ENCODE data around the gene BMP8B.
A peak's percentile ranks its signal among the peaks of the same experiment; 100 is the strongest.

BMP8B gene

DNA sequence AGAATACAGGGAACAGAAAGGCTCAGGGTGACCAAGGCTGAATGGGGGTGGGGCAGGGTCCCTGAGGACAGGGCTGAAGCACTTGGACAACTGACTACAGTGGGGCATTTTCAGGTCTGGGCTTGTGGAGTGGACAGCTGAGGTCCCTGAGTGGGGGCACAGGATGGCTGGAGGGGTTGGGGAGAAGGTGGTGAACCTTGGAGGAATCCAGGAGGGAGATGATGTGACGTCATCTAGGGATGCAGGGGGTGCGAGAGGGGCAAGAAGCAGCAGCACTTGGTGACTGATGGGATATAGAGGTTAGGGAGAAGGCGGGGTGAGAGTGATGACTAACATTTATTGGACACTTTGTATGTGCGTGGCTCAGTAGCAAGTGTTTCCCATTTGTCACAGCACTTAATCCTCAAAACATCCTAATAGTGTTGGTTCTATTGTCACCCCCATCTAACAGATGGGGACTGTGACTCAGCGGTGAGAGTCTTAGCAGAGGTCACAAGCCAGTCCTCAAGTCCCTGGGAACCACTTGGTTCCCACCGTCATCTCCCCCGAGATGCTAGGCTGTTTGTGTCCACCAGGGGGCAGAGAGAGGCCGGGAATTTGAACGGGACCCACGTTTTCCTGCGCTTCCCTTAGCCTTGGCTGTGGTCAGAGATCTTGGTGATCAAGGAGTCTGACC, 27.9 kb upstream of the BMP8B start (continued):
- TF ChIP-seq, protein P1, sequence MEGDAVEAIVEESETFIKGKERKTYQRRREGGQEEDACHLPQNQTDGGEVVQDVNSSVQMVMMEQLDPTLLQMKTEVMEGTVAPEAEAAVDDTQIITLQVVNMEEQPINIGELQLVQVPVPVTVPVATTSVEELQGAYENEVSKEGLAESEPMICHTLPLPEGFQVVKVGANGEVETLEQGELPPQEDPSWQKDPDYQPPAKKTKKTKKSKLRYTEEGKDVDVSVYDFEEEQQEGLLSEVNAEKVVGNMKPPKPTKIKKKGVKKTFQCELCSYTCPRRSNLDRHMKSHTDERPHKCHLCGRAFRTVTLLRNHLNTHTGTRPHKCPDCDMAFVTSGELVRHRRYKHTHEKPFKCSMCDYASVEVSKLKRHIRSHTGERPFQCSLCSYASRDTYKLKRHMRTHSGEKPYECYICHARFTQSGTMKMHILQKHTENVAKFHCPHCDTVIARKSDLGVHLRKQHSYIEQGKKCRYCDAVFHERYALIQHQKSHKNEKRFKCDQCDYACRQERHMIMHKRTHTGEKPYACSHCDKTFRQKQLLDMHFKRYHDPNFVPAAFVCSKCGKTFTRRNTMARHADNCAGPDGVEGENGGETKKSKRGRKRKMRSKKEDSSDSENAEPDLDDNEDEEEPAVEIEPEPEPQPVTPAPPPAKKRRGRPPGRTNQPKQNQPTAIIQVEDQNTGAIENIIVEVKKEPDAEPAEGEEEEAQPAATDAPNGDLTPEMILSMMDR (tag by site-specific recombination; IDR thresholded peaks at IDR 0.05), result peak; percentile 76
- TF ChIP-seq, protein P2, sequence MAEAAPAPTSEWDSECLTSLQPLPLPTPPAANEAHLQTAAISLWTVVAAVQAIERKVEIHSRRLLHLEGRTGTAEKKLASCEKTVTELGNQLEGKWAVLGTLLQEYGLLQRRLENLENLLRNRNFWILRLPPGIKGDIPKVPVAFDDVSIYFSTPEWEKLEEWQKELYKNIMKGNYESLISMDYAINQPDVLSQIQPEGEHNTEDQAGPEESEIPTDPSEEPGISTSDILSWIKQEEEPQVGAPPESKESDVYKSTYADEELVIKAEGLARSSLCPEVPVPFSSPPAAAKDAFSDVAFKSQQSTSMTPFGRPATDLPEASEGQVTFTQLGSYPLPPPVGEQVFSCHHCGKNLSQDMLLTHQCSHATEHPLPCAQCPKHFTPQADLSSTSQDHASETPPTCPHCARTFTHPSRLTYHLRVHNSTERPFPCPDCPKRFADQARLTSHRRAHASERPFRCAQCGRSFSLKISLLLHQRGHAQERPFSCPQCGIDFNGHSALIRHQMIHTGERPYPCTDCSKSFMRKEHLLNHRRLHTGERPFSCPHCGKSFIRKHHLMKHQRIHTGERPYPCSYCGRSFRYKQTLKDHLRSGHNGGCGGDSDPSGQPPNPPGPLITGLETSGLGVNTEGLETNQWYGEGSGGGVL (tag by site-specific recombination; IDR thresholded peaks at IDR 0.05), result peak; percentile 69
- TF ChIP-seq SP2 (tag by site-specific recombination; IDR thresholded peaks at IDR 0.05), result peak; percentile 32; the same call in 1 of the 2 replicates
- no peak for TF ChIP-seq FEZF1 (tag by site-specific recombination; IDR thresholded peaks at IDR 0.05)
- TF ChIP-seq MEIS1 (CRISPR knock-in tag; IDR thresholded peaks at IDR 0.05; ENCODE audit: borderline replicate concordance), result no peak
- TF ChIP-seq, protein P3, sequence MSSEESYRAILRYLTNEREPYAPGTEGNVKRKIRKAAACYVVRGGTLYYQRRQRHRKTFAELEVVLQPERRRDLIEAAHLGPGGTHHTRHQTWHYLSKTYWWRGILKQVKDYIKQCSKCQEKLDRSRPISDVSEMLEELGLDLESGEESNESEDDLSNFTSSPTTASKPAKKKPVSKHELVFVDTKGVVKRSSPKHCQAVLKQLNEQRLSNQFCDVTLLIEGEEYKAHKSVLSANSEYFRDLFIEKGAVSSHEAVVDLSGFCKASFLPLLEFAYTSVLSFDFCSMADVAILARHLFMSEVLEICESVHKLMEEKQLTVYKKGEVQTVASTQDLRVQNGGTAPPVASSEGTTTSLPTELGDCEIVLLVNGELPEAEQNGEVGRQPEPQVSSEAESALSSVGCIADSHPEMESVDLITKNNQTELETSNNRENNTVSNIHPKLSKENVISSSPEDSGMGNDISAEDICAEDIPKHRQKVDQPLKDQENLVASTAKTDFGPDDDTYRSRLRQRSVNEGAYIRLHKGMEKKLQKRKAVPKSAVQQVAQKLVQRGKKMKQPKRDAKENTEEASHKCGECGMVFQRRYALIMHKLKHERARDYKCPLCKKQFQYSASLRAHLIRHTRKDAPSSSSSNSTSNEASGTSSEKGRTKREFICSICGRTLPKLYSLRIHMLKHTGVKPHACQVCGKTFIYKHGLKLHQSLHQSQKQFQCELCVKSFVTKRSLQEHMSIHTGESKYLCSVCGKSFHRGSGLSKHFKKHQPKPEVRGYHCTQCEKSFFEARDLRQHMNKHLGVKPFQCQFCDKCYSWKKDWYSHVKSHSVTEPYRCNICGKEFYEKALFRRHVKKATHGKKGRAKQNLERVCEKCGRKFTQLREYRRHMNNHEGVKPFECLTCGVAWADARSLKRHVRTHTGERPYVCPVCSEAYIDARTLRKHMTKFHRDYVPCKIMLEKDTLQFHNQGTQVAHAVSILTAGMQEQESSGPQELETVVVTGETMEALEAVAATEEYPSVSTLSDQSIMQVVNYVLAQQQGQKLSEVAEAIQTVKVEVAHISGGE (tag by site-specific recombination; conservative IDR thresholded peaks at IDR 0.05; ENCODE audit: low read depth), result no peak
- TF ChIP-seq, protein P4, sequence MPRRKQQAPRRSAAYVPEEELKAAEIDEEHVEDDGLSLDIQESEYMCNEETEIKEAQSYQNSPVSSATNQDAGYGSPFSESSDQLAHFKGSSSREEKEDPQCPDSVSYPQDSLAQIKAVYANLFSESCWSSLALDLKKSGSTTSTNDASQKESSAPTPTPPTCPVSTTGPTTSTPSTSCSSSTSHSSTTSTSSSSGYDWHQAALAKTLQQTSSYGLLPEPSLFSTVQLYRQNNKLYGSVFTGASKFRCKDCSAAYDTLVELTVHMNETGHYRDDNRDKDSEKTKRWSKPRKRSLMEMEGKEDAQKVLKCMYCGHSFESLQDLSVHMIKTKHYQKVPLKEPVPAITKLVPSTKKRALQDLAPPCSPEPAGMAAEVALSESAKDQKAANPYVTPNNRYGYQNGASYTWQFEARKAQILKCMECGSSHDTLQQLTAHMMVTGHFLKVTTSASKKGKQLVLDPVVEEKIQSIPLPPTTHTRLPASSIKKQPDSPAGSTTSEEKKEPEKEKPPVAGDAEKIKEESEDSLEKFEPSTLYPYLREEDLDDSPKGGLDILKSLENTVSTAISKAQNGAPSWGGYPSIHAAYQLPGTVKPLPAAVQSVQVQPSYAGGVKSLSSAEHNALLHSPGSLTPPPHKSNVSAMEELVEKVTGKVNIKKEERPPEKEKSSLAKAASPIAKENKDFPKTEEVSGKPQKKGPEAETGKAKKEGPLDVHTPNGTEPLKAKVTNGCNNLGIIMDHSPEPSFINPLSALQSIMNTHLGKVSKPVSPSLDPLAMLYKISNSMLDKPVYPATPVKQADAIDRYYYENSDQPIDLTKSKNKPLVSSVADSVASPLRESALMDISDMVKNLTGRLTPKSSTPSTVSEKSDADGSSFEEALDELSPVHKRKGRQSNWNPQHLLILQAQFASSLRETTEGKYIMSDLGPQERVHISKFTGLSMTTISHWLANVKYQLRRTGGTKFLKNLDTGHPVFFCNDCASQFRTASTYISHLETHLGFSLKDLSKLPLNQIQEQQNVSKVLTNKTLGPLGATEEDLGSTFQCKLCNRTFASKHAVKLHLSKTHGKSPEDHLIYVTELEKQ (tag by site-specific recombination; IDR thresholded peaks at IDR 0.05; ENCODE audit: borderline replicate concordance), result no peak
- TF ChIP-seq ZNF529 (tag by site-specific recombination; IDR thresholded peaks at IDR 0.05; ENCODE audit: insufficient replicate concordance), result no peak
- TF ChIP-seq, protein P5, sequence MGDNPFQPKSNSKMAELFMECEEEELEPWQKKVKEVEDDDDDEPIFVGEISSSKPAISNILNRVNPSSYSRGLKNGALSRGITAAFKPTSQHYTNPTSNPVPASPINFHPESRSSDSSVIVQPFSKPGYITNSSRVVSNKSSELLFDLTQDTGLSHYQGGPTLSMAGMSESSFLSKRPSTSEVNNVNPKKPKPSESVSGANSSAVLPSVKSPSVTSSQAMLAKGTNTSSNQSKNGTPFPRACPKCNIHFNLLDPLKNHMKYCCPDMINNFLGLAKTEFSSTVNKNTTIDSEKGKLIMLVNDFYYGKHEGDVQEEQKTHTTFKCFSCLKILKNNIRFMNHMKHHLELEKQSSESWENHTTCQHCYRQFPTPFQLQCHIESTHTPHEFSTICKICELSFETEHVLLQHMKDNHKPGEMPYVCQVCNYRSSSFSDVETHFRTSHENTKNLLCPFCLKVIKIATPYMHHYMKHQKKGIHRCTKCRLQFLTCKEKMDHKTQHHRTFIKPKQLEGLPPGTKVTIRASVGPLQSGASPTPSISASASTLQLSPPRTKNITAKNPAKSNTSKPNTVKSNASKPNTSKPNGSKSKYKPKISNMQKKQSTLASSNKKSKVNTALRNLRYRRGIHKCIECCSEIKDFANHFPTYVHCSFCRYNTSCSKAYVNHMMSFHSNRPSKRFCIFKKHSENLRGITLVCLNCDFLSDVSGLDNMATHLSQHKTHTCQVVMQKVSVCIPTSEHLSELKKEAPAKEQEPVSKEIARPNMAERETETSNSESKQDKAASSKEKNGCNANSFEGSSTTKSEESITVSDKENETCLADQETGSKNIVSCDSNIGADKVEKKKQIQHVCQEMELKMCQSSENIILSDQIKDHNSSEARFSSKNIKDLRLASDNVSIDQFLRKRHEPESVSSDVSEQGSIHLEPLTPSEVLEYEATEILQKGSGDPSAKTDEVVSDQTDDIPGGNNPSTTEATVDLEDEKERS (tag by site-specific recombination; IDR thresholded peaks at IDR 0.05), result no peak
- TF ChIP-seq, protein P6, sequence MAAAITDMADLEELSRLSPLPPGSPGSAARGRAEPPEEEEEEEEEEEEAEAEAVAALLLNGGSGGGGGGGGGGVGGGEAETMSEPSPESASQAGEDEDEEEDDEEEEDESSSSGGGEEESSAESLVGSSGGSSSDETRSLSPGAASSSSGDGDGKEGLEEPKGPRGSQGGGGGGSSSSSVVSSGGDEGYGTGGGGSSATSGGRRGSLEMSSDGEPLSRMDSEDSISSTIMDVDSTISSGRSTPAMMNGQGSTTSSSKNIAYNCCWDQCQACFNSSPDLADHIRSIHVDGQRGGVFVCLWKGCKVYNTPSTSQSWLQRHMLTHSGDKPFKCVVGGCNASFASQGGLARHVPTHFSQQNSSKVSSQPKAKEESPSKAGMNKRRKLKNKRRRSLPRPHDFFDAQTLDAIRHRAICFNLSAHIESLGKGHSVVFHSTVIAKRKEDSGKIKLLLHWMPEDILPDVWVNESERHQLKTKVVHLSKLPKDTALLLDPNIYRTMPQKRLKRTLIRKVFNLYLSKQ (tag by site-specific recombination; IDR thresholded peaks at IDR 0.05; ENCODE audit: borderline replicate concordance), result no peak
- TF ChIP-seq ZNF202 (tag by site-specific recombination; IDR thresholded peaks at IDR 0.05; ENCODE audit: borderline replicate concordance), result no peak
- TF ChIP-seq MZF1 (tag by site-specific recombination; IDR thresholded peaks at IDR 0.05; ENCODE audit: borderline replicate concordance), result no peak
- no peak for TF ChIP-seq ZNF341 (tag by site-specific recombination; IDR thresholded peaks at IDR 0.05; ENCODE audit: low read depth)
- TF ChIP-seq ZFP69B (tag by site-specific recombination; IDR thresholded peaks at IDR 0.05), result peak; percentile 57; the same call in 1 of the 2 replicates
- TF ChIP-seq KLF16 (tag by site-specific recombination; IDR thresholded peaks at IDR 0.05), result no peak
- TF ChIP-seq ZNF658 (tag by site-specific recombination; IDR thresholded peaks at IDR 0.05), result no peak
- no peak for TF ChIP-seq ZNF501 (tag by site-specific recombination; IDR thresholded peaks at IDR 0.05)
- TF ChIP-seq ZNF426 (tag by site-specific recombination; IDR thresholded peaks at IDR 0.05), result no peak
- TF ChIP-seq ZNF157 (tag by site-specific recombination; IDR thresholded peaks at IDR 0.05), result no peak
- no peak for TF ChIP-seq ZNF785 (tag by site-specific recombination; IDR thresholded peaks at IDR 0.05)
- TF ChIP-seq ZNF140 (tag by site-specific recombination; IDR thresholded peaks at IDR 0.05), result no peak
- TF ChIP-seq GLI4 (tag by site-specific recombination; IDR thresholded peaks at IDR 0.05), result no peak
- TF ChIP-seq ZNF548 (tag by site-specific recombination; IDR thresholded peaks at IDR 0.05), result no peak
